Effector CD4-positive, alpha-beta T cell (primary cell): ENCODE measurements around the gene MYO9B.
A peak's percentile ranks its signal among the peaks of the same experiment; 100 is the strongest.
"Not testable (repeated sequence)": the region's sequence is repeated elsewhere in the genome, so short reads cannot be mapped to it uniquely, and the experiment has no call there.

Experiments used
- DNase-seq: peaks from one replicate; pipeline ENCODE4 v3.0.0-alpha.2; 2020

Gene MYO9B

GRCh38 chr19:17114414-17114831 lies 38.8 kb downstream of the MYO9B start:
- no peak for DNase-seq

- DNase-seq: no peak
These were observed 41.6 kb downstream of the MYO9B start for GRCh38 chr19:17116996-17117702.

GRCh38 chr19:17118957-17119356 lies 43.4 kb downstream of the MYO9B start:
- no peak for DNase-seq

GRCh38 chr19:17121736-17122293 lies 46.2 kb downstream of the MYO9B start:
- no peak for DNase-seq

- no peak for DNase-seq
These were observed 47.5 kb downstream of the MYO9B start for GRCh38 chr19:17123041-17123440.

GRCh38 chr19:17124025-17124424 lies 48.4 kb downstream of the MYO9B start:
- no peak for DNase-seq

GRCh38 chr19:17125062-17125727 lies 49.6 kb downstream of the MYO9B start:
- DNase-seq: peak; percentile 42

GRCh38 chr19:17125728-17126677 lies 50.4 kb downstream of the MYO9B start:
- DNase-seq: peak; percentile 70

- no peak for DNase-seq
These were observed 52.1 kb downstream of the MYO9B start for GRCh38 chr19:17127671-17128070.

GRCh38 chr19:17128403-17128802 lies 52.8 kb downstream of the MYO9B start:
- no peak for DNase-seq

GRCh38 chr19:17128820-17129219 lies 53.2 kb downstream of the MYO9B start:
- no peak for DNase-seq

GRCh38 chr19:17129377-17129776 lies 53.8 kb downstream of the MYO9B start:
- DNase-seq: no peak

- DNase-seq: no peak
These were observed 59.6 kb downstream of the MYO9B start for GRCh38 chr19:17135001-17135853.

- no peak for DNase-seq
These were observed 60.4 kb downstream of the MYO9B start for GRCh38 chr19:17136021-17136420.

GRCh38 chr19:17136617-17137016 lies 61.0 kb downstream of the MYO9B start:
- no peak for DNase-seq

- DNase-seq: no peak
These were observed 61.8 kb downstream of the MYO9B start for GRCh38 chr19:17137417-17137816.

- not testable (repeated sequence) for DNase-seq
These were observed 62.7 kb downstream of the MYO9B start for GRCh38 chr19:17138052-17138846.

GRCh38 chr19:17138937-17139598 lies 63.5 kb downstream of the MYO9B start:
- DNase-seq: no peak

- DNase-seq: not testable (repeated sequence)
These were observed 69.2 kb downstream of the MYO9B start for GRCh38 chr19:17144771-17145170.
